A549 (cell line): ENCODE data around the gene UBP1. TPM values are rescaled to one million over a fixed set of nuclear protein-coding genes. Genes with fewer than 3 reads are reported as not detected.

Source experiments
- ATAC-seq, 2 experiments: fragments of 200-7000 bp in 1 of 2; fragments of >200 bp in 1 of 2; cut with Nextera tagmentation in 1 of 2; cut with Tn5 transposase in 1 of 2; 3 replicates each; pipeline versions ENCODE4 v1.8.0 to v1.9.1; 2018 to 2020; ENCODE audit warnings: mild to moderate bottlenecking in 1 of 2, moderate library complexity in 1 of 2
- CTCF ChIA-PET: fragments of 300-600 bp; sonication (Branson Sonifier 250); formaldehyde crosslinking; extraction: SDS; loops from one replicate; lab custom pipeline; 2021; ENCODE audit warnings: antibody characterized with exemption, inconsistent platforms; lab: Yijun Ruan, JAX
- POLR2A ChIA-PET: fragments of 350-600 bp; formaldehyde crosslinking; extraction: SDS; loops from one replicate; lab custom pipeline; 2021; ENCODE audit warnings: antibody characterized with exemption, inconsistent platforms; lab: Yijun Ruan, JAX
- DNase-seq, 2 experiments: peaks; one replicate each; pipeline versions ENCODE4 v3.0.0 to v3.0.0-alpha.2; 2011 to 2016; ENCODE audit warnings: low read depth in 1 of 2, low spot score in 1 of 2
- FAIRE-seq: peaks from 2 replicates; lab custom pipeline; 2011; peaks lifted over from hg19 to GRCh38; lab: Jason Lieb, UNC
- H3K27ac ChIP-seq, 2 experiments: fragments of >200 bp; sonication (Bioruptor Twin); formaldehyde crosslinking; 3 replicates each; pipeline ENCODE4 v1.5.1; 2016 to 2017
- H3K4me1 ChIP-seq: fragments of >200 bp; sonication (Bioruptor Twin); formaldehyde crosslinking; 3 replicates; pipeline ENCODE4 v1.6.1; 2016
- H3K4me2 ChIP-seq: fragments of >200 bp; sonication (Bioruptor Twin); formaldehyde crosslinking; 3 replicates; pipeline ENCODE4 v1.6.1; 2016
- H3K4me3 ChIP-seq: fragments of >200 bp; sonication (Bioruptor Twin); formaldehyde crosslinking; 3 replicates; pipeline ENCODE4 v1.5.1; 2016
- H3K9me3 ChIP-seq: fragments of >200 bp; sonication (Bioruptor Twin); formaldehyde crosslinking; 3 replicates; pipeline ENCODE4 v1.6.1; 2016
- BHLHE40 ChIP-seq: IDR thresholded peaks from 2 replicates; pipeline ENCODE4 v1.6.1; 2012; ENCODE audit warnings: low read depth, low read length, inconsistent platforms
- CEBPB ChIP-seq, 2 experiments: fragments of >200 bp in 1 of 2; sonication (Bioruptor Twin) in 1 of 2; formaldehyde crosslinking in 1 of 2; IDR thresholded peaks; 2 replicates each; pipeline ENCODE4 v1.6.1; 2012 to 2016
- CHD2 ChIP-seq: fragments of 150-350 bp; IDR thresholded peaks from 2 replicates; pipeline ENCODE4 v1.6.1; 2014; ENCODE audit warnings: low read length; ENCODE audit not compliant: partially characterized antibody
- EP300 ChIP-seq, 2 experiments: fragments of >200 bp; sonication (Bioruptor Twin); formaldehyde crosslinking; IDR thresholded peaks; 2 replicates in 1 of 2; 3 replicates in 1 of 2; pipeline ENCODE4 v1.6.1; 2016 to 2017
- HEYL ChIP-seq: fragments of 250-450 bp; sonication (Bioruptor Pico); IDR thresholded peaks from 2 replicates; pipeline ENCODE4 v1.8.0; 2021; ENCODE audit warnings: mild to moderate bottlenecking, moderate library complexity
- HOXB13 ChIP-seq: fragments of 250-450 bp; sonication (Bioruptor Pico); IDR thresholded peaks from 2 replicates; pipeline ENCODE4 v1.5.0; 2020; ENCODE audit warnings: low read depth, mild to moderate bottlenecking, moderate library complexity
- HOXB5 ChIP-seq: fragments of 250-450 bp; sonication (Bioruptor Pico); IDR thresholded peaks from 2 replicates; pipeline ENCODE4 v1.5.0; 2020; ENCODE audit warnings: mild to moderate bottlenecking, moderate library complexity
- JUNB ChIP-seq: fragments of >200 bp; sonication (Bioruptor Twin); formaldehyde crosslinking; IDR thresholded peaks from 2 replicates; pipeline ENCODE4 v1.6.1; 2016
- MAFK ChIP-seq: fragments of 450-650 bp; IDR thresholded peaks from 2 replicates; pipeline ENCODE4 v1.6.1; 2014; ENCODE audit not compliant: partially characterized antibody
- NPAS2 ChIP-seq: fragments of 250-450 bp; sonication (Bioruptor Pico); IDR thresholded peaks from 2 replicates; pipeline ENCODE4 v1.8.0; 2022; ENCODE audit warnings: mild to moderate bottlenecking, moderate library complexity, borderline replicate concordance
- POLR2A ChIP-seq: IDR thresholded peaks from 2 replicates; pipeline ENCODE4 v1.6.1; 2012; ENCODE audit warnings: mild to moderate bottlenecking, low read length
- RCOR1 ChIP-seq: fragments of 150-350 bp; IDR thresholded peaks from 2 replicates; pipeline ENCODE4 v1.6.1; 2014; ENCODE audit warnings: antibody characterized with exemption, low read length, low read depth
- SMC3 ChIP-seq: fragments of >200 bp; sonication (Bioruptor Twin); formaldehyde crosslinking; IDR thresholded peaks from 3 replicates; pipeline ENCODE4 v1.6.1; 2018; ENCODE audit warnings: inconsistent platforms
- ZFP36 ChIP-seq: fragments of 450-650 bp; IDR thresholded peaks from 2 replicates; pipeline ENCODE4 v1.6.1; 2014; ENCODE audit warnings: borderline replicate concordance; ENCODE audit not compliant: partially characterized antibody
- WGBS: methylation state at CpG from one replicate; pipeline ENCODE4 v1.1.6; 2017; ENCODE audit errors: missing lambda C conversion rate; 5-methylcytosine and 5-hydroxymethylcytosine counted together
- polyA plus RNA-seq, 4 experiments: library from polyadenylated mRNA; depleted of rRNA in 3 of 4; stranded (reverse); fragments of >200 nt; fragmentation: RNase III in 1 of 4; extraction: RNeasy Plus Mini Kit Qiagen cat#74134 plus additional on column Dnase treatment in 1 of 4; gene quantifications; 2 replicates in 3 of 4; 3 replicates in 1 of 4; pipeline ENCODE4 v1.2.3, GENCODE V29; 2011 to 2017
- TF ChIP-seq, protein P1 (sequence below): fragments of 200-600 bp; sonication (generic); IDR thresholded peaks from 2 replicates; pipeline ENCODE4 v1.6.1; 2016; ENCODE audit warnings: antibody characterized with exemption, mild to moderate bottlenecking, moderate library complexity
- TF ChIP-seq, protein P2 (sequence below): IDR thresholded peaks from 2 replicates; pipeline ENCODE4 v1.6.1; 2012; ENCODE audit warnings: low read depth, borderline replicate concordance
- TF ChIP-seq, protein P3 (sequence below): fragments of 450-650 bp; IDR thresholded peaks from 2 replicates; pipeline ENCODE4 v1.6.1; 2014; ENCODE audit warnings: antibody characterized with exemption
- TF ChIP-seq, protein P4 (sequence below): IDR thresholded peaks from 2 replicates; pipeline ENCODE4 v1.6.1; 2012
- TF ChIP-seq, protein P5 (sequence below): fragments of 250-450 bp; sonication (Bioruptor Pico); IDR thresholded peaks from 2 replicates; pipeline ENCODE4 v1.5.0; 2021; ENCODE audit warnings: mild to moderate bottlenecking, moderate library complexity, borderline replicate concordance
- TF ChIP-seq, protein P6 (sequence below): fragments of >200 bp; sonication (Bioruptor Twin); formaldehyde crosslinking; IDR thresholded peaks from 3 replicates; pipeline ENCODE4 v1.5.1; 2016

Gene UBP1
- polyA plus RNA-seq, 2 of the 4 experiments (the other 2 are of a cell fraction): 48.6 to 92.5 TPM

DNA sequence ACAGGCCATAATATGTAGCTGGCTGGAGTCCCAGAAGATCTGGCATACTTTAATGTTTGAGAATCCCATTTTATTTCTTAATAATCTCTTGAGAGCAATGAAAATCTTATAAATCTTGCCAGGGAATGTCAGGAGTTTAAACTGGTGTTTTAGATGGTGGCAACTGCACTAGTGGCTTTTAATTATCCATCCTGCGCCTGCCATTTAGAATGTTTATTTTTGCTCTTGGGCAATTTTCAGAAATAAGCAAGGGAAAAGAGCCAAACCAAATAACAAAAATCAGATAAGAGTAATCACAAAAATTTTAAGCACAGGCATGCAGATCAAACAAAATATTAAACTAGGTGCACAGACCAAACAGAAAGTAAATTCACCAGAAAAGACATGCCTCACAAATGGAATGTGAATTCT lies 41.9 kb upstream of the UBP1 start:
- POLR2A ChIA-PET: no interaction called here
- H3K27ac ChIP-seq: no peak overlapping the region
- TF ChIP-seq, protein P1, sequence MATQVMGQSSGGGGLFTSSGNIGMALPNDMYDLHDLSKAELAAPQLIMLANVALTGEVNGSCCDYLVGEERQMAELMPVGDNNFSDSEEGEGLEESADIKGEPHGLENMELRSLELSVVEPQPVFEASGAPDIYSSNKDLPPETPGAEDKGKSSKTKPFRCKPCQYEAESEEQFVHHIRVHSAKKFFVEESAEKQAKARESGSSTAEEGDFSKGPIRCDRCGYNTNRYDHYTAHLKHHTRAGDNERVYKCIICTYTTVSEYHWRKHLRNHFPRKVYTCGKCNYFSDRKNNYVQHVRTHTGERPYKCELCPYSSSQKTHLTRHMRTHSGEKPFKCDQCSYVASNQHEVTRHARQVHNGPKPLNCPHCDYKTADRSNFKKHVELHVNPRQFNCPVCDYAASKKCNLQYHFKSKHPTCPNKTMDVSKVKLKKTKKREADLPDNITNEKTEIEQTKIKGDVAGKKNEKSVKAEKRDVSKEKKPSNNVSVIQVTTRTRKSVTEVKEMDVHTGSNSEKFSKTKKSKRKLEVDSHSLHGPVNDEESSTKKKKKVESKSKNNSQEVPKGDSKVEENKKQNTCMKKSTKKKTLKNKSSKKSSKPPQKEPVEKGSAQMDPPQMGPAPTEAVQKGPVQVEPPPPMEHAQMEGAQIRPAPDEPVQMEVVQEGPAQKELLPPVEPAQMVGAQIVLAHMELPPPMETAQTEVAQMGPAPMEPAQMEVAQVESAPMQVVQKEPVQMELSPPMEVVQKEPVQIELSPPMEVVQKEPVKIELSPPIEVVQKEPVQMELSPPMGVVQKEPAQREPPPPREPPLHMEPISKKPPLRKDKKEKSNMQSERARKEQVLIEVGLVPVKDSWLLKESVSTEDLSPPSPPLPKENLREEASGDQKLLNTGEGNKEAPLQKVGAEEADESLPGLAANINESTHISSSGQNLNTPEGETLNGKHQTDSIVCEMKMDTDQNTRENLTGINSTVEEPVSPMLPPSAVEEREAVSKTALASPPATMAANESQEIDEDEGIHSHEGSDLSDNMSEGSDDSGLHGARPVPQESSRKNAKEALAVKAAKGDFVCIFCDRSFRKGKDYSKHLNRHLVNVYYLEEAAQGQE: no peak
- no peak for TF ChIP-seq ZFP36
- TF ChIP-seq, protein P2, sequence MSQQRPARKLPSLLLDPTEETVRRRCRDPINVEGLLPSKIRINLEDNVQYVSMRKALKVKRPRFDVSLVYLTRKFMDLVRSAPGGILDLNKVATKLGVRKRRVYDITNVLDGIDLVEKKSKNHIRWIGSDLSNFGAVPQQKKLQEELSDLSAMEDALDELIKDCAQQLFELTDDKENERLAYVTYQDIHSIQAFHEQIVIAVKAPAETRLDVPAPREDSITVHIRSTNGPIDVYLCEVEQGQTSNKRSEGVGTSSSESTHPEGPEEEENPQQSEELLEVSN: no peak
- no peak for TF ChIP-seq HEYL
- no peak for TF ChIP-seq MAFK
- TF ChIP-seq, protein P3, sequence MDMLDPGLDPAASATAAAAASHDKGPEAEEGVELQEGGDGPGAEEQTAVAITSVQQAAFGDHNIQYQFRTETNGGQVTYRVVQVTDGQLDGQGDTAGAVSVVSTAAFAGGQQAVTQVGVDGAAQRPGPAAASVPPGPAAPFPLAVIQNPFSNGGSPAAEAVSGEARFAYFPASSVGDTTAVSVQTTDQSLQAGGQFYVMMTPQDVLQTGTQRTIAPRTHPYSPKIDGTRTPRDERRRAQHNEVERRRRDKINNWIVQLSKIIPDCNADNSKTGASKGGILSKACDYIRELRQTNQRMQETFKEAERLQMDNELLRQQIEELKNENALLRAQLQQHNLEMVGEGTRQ: no peak
- CTCF ChIA-PET: interaction anchor here (1.0 kb wide), 1 partner anchor 305 kb away, joined by 3 read pairs; no protein-coding TSS in a partner anchor
- FAIRE-seq: no peak
- peaks cover 18% of the 10 kb centered on the region for H3K9me3 ChIP-seq
- WGBS: 85% methylated on average over 1 of the region's 1 CpG
- no peak for DNase-seq
- no peaks in the 10 kb centered on the region for H3K4me1 ChIP-seq
- ATAC-seq: no peak
- H3K4me2 ChIP-seq: no peak overlapping the region
- H3K4me3 ChIP-seq: no peak overlapping the region

DNA sequence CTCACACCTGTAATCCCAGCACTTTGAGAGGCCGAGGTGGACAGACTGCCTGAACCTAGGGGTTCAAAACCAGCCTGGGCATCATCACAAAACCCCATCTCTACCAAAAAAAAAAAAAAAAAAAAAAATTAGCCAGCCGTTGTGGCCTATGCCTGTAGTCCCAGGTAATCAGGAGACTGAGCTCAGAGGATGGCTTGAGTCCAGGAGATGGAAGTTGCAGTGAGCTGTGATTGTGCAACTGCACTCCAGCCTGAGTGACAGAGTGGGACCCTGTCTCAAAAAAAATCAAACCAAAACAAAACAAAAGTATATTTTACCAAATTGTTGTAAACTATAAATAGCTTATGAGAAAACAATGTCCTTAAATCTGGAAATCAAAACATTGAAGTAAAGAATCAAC lies 34.7 kb upstream of the UBP1 start:
- H3K9me3 ChIP-seq: peaks cover 4% of the 10 kb centered on the region; the same call in 1 of the 3 replicates
- ATAC-seq (no peak), FAIRE-seq (no peak), DNase-seq (no peak)
- CTCF ChIA-PET: interaction anchor here (0.6 to 0.7 kb wide), 3 partner anchors 206 to 600 kb away, joined by 3 read pairs; no protein-coding TSS in a partner anchor
- no peaks in the 10 kb centered on the region for H3K4me1 ChIP-seq
- 63% methylated on average over 2 of the region's 2 CpGs for WGBS
- no peak overlapping the region for H3K27ac ChIP-seq
- POLR2A ChIA-PET: interaction anchor here (0.7 kb wide), 1 partner anchor 33 kb away, joined by 3 read pairs; no protein-coding TSS in a partner anchor
- no peak overlapping the region for H3K4me3 ChIP-seq
- no peak overlapping the region for H3K4me2 ChIP-seq
- TF ChIP-seq, protein P2: no peak
- TF ChIP-seq CEBPB (IDR thresholded peaks at IDR 0.05): 0 out of 4 replicates have a peak, but pooled peaks of 1 of the 2 experiments have one; percentile 14

DNA sequence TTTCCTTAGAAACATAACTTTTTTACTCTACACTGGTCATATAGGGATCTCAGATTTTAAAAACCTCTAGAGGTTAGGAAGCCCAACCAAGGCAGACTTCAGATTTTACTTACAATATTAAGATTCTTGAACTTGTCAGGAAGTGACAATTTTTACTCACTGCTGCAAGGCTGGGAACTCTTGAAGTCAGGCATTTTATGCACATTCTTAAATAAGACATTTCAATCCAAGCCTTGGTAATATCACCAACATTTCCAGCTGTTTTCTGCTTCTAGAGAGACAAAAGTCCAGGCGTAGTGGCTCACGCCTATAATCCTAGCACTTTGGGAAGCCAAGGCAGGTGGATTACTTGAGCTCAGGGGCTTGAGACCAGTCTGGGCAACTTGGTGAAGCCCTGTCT lies 33.6 kb upstream of the UBP1 start:
- ChIA-PET POLR2A (interaction anchor here (0.6 kb wide), 1 partner anchor 396 kb away, joined by 3 read pairs; no protein-coding TSS in a partner anchor), CTCF (no interaction called here)
- FAIRE-seq: no peak
- no peak for ATAC-seq
- no peaks in the 10 kb centered on the region for H3K9me3 ChIP-seq
- H3K4me2 ChIP-seq: no peak overlapping the region
- no peak overlapping the region for H3K27ac ChIP-seq
- TF ChIP-seq CHD2: no peak
- TF ChIP-seq EP300 (IDR thresholded peaks at IDR 0.05): no peak
- TF ChIP-seq, all 56 proteins: peak for 0
- DNase-seq: no peak
- 100% methylated on average over 2 of the region's 2 CpGs for WGBS
- Histone ChIP-seq H3K4me1 (no peaks in the 10 kb centered on the region), H3K4me3 (no peak overlapping the region)

DNA sequence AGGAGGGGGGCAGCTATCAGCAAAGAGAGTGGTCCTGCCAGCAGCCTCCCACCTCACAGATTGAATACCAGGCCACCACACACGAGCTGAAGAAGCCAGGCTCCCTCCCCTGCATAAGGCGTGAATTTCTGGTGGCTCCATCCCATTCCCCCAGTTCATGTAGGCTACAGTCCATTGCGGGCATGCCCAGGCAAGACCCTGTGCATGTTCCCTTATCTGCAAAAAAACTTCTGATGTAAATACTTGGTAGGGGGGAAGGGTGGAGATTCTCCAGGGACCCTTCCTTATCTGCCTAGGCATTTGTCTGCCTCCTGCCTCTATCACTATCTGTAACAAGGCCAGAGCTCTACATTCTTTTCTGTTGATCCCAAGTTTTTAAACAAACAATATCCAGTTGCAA lies 27.6 kb upstream of the UBP1 start:
- POLR2A ChIA-PET: no interaction called here
- DNase-seq: no peak
- ATAC-seq: no peak
- H3K27ac ChIP-seq: peak overlapping the region; percentile 37 to 69; a peak in 5 of 6 replicates
- H3K4me3 ChIP-seq: no peak overlapping the region
- 85% methylated on average over 3 of the region's 3 CpGs for WGBS
- no peak for FAIRE-seq
- H3K4me1 ChIP-seq: no peaks in the 10 kb centered on the region
- H3K9me3 ChIP-seq: no peaks in the 10 kb centered on the region
- CTCF ChIA-PET: no interaction called here
- no peak overlapping the region for H3K4me2 ChIP-seq
- no peak for TF ChIP-seq HOXB13 (CRISPR knock-in tag)
- TF ChIP-seq, protein P4, sequence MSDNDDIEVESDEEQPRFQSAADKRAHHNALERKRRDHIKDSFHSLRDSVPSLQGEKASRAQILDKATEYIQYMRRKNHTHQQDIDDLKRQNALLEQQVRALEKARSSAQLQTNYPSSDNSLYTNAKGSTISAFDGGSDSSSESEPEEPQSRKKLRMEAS: no peak
- no peak for TF ChIP-seq POLR2A
- TF ChIP-seq, protein P5, sequence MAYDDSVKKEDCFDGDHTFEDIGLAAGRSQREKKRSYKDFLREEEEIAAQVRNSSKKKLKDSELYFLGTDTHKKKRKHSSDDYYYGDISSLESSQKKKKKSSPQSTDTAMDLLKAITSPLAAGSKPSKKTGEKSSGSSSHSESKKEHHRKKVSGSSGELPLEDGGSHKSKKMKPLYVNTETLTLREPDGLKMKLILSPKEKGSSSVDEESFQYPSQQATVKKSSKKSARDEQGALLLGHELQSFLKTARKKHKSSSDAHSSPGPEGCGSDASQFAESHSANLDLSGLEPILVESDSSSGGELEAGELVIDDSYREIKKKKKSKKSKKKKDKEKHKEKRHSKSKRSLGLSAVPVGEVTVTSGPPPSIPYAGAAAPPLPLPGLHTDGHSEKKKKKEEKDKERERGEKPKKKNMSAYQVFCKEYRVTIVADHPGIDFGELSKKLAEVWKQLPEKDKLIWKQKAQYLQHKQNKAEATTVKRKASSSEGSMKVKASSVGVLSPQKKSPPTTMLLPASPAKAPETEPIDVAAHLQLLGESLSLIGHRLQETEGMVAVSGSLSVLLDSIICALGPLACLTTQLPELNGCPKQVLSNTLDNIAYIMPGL (CRISPR knock-in tag): no peak
- TF ChIP-seq NPAS2 (CRISPR knock-in tag): no peak
- TF ChIP-seq HOXB5 (CRISPR knock-in tag): no peak
- TF ChIP-seq RCOR1: no peak
- no peak for TF ChIP-seq SMC3
- TF ChIP-seq, protein P6, sequence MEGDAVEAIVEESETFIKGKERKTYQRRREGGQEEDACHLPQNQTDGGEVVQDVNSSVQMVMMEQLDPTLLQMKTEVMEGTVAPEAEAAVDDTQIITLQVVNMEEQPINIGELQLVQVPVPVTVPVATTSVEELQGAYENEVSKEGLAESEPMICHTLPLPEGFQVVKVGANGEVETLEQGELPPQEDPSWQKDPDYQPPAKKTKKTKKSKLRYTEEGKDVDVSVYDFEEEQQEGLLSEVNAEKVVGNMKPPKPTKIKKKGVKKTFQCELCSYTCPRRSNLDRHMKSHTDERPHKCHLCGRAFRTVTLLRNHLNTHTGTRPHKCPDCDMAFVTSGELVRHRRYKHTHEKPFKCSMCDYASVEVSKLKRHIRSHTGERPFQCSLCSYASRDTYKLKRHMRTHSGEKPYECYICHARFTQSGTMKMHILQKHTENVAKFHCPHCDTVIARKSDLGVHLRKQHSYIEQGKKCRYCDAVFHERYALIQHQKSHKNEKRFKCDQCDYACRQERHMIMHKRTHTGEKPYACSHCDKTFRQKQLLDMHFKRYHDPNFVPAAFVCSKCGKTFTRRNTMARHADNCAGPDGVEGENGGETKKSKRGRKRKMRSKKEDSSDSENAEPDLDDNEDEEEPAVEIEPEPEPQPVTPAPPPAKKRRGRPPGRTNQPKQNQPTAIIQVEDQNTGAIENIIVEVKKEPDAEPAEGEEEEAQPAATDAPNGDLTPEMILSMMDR: no peak
- TF ChIP-seq BHLHE40: no peak
- TF ChIP-seq JUNB: no peak
